CD4-positive, alpha-beta memory T cell (primary cell): Measurements from ENCODE around the gene TMEM63B. TPM values are rescaled to one million over a fixed set of nuclear protein-coding genes. Genes with fewer than 3 reads are reported as not detected.

Source experiments
- CTCF ChIA-PET: fragments of 350-600 bp; sonication (Branson Sonifier 250); formaldehyde crosslinking; loops from one replicate; lab custom pipeline; 2021; ENCODE audit warnings: inconsistent platforms; ENCODE audit not compliant: partially characterized antibody; lab: Charles Lee
- POLR2A ChIA-PET: fragments of 350-600 bp; sonication (Branson Sonifier 250); formaldehyde crosslinking; loops from one replicate; lab custom pipeline; 2021; ENCODE audit not compliant: partially characterized antibody; lab: Charles Lee
- DNase-seq, 5 donors: peaks; one replicate each; pipeline versions ENCODE4 v3.0.0 to v3.0.0-alpha.2; 2020 to 2022; ENCODE audit warnings: mixed read lengths in 1 of 5
- H3K27ac ChIP-seq: one replicate; pipeline ENCODE4 v1.7.0; 2013; ENCODE audit warnings: low read depth, low read length
- H3K27me3 ChIP-seq: 2 replicates; pipeline ENCODE4 v1.7.0; 2013; ENCODE audit warnings: mild to moderate bottlenecking, low read length, moderate library complexity; ENCODE audit not compliant: insufficient read depth
- H3K36me3 ChIP-seq: 2 replicates; pipeline ENCODE4 v1.7.0; 2013; ENCODE audit warnings: mild to moderate bottlenecking, low read length, moderate library complexity; ENCODE audit not compliant: insufficient read depth
- H3K4me1 ChIP-seq: 2 replicates; pipeline ENCODE4 v1.7.0; 2013; ENCODE audit warnings: mild to moderate bottlenecking, low read length, moderate library complexity; ENCODE audit not compliant: insufficient read depth
- H3K4me3 ChIP-seq, 2 donors: one replicate each; pipeline ENCODE4 v1.7.0; 2013; ENCODE audit warnings: low read length in 2 of 2, mild to moderate bottlenecking in 1 of 2
- H3K9me3 ChIP-seq, 2 donors: one replicate each; pipeline ENCODE4 v1.7.0; 2013; ENCODE audit warnings: low read length in 2 of 2, control low read depth in 1 of 2; ENCODE audit not compliant: control insufficient read depth in 1 of 2
- H3K27ac Mint-ChIP-seq, 7 donors: one replicate each; pipeline ENCODE4 v1.8.0; 2020 to 2021; ENCODE audit warnings: mixed read lengths in 7 of 7, mild to moderate bottlenecking in 6 of 7, inconsistent platforms in 3 of 7, moderate library complexity in 3 of 7
- H3K27me3 Mint-ChIP-seq, 2 donors: one replicate each; pipeline ENCODE4 v1.8.0; 2020 to 2021; ENCODE audit warnings: mixed read lengths in 2 of 2
- H3K36me3 Mint-ChIP-seq, 2 donors: one replicate each; pipeline ENCODE4 v1.8.0; 2020 to 2021; ENCODE audit warnings: mixed read lengths in 2 of 2, inconsistent platforms in 1 of 2, mild to moderate bottlenecking in 1 of 2
- H3K4me1 Mint-ChIP-seq, 4 donors: one replicate each; pipeline ENCODE4 v1.8.0; 2020 to 2021; ENCODE audit warnings: mixed read lengths in 4 of 4, mild to moderate bottlenecking in 1 of 4
- H3K4me3 Mint-ChIP-seq, 8 donors: one replicate each; pipeline ENCODE4 v1.8.0; 2020 to 2021; ENCODE audit warnings: mixed read lengths in 8 of 8, mild to moderate bottlenecking in 7 of 8, moderate library complexity in 6 of 8, inconsistent platforms in 3 of 8
- H3K9me3 Mint-ChIP-seq, 8 donors: one replicate each; pipeline ENCODE4 v1.8.0; 2020 to 2021; ENCODE audit warnings: mixed read lengths in 8 of 8, mild to moderate bottlenecking in 5 of 8, inconsistent platforms in 3 of 8, moderate library complexity in 1 of 8
- intact Hi-C: fragments of 100-400 bp; cut with micrococcal nuclease; formaldehyde crosslinking; loops from one replicate; pipeline ENCODE4 v1.15.1; 2023
- polyA plus RNA-seq, 2 donors: library from polyadenylated mRNA; unstranded; fragments of 300-500 nt; fragmentation: Illumina TruSeq; gene quantifications; one replicate each; pipeline ENCODE4 v1.2.3, GENCODE V29; 2021
- total RNA-seq, 2 experiments: library from RNA; stranded (reverse); gene quantifications; one replicate each; pipeline ENCODE4 v1.2.3, GENCODE V29; 2021

The TMEM63B gene
- total and polyA plus RNA-seq, 4 experiments from 2014 or later: 0.91 to 24.1 (median 11.5) TPM

DNA sequence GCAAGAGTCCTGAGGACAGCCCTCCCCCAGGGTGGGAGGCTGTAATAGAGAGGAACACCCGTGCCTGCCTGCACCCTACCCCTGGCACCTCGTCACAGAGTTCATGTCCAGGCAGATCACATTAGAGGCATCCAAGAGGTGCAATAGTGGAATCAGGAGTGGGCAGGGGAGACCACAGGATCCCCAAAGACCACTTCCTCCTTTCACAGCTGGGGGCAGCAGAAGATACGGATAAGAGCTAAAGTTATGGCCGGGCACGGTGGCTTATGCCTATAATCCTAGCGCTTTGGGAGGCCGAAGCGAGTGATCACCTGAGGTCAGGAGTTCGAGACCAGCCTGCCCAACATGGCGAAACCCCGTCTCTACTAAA lies 29.8 kb downstream of the TMEM63B start:
- H3K9me3 ChIP-seq: no peaks in the 10 kb centered on the region
- H3K27ac Mint-ChIP-seq: no peak overlapping the region
- H3K4me1 Mint-ChIP-seq: peaks cover 0 to 5% (median 3%) of the 10 kb centered on the region in 4 donors
- H3K4me3 ChIP-seq: no peak overlapping the region
- CTCF ChIA-PET: interaction anchor here (0.9 kb wide), 1 partner anchor 59 kb away, joined by 3 read pairs; no protein-coding TSS in a partner anchor
- H3K27ac ChIP-seq: no peak overlapping the region
- intact Hi-C loops: no loop called here
- H3K27me3 ChIP-seq: no peaks in the 10 kb centered on the region
- peaks cover 7% of the 10 kb centered on the region for H3K4me1 ChIP-seq
- DNase-seq: no peak
- no peaks in the 10 kb centered on the region for H3K36me3 ChIP-seq
- H3K4me3 Mint-ChIP-seq: no peak overlapping the region
- peaks cover 4% of the 10 kb centered on the region in 2 donors for H3K27me3 Mint-ChIP-seq
- no peaks in the 10 kb centered on the region for H3K9me3 Mint-ChIP-seq
- POLR2A ChIA-PET: no interaction called here
- peaks cover 0 to 3% of the 10 kb centered on the region in 2 donors for H3K36me3 Mint-ChIP-seq

DNA sequence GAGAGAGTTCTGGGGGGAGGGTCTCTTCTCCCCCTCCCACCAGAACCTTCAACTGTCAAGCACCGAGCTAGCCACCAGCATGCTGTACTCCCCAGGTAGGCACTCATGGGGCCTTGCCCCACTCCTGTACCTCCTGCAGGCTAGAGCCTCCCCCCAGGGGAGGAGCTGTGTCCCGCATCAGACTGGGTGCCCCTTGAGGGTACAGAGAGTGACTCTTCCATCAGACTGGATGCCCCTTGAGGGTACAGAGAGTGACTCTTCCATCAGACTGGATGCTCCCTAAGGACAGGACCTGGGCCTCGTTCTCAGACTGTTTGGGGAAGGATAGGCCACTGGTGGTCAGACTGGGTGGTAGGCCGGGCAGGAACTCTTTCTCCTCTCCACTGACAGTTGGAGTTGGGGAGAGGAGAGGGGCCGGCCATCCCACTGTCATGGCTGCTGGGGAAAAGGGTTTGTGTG lies 31.4 kb downstream of the TMEM63B start, which contains the start of gene CAPN11:
CAPN11 (plus strand) TSS at position 51 of the 459 bp plus-strand sequence; CDS start at position 80, 29 bp downstream.
- H3K4me1 ChIP-seq: peaks cover 7% of the 10 kb centered on the region
- intact Hi-C loops: no loop called here
- no peak within 1 kb of the TSS for H3K4me3 ChIP-seq
- no peaks in the 10 kb centered on the region for H3K36me3 ChIP-seq
- CTCF ChIA-PET: interaction anchor here (1.0 to 1.5 kb wide), 2 partner anchors 12 to 61 kb away, joined by 3 read pairs; no protein-coding TSS in a partner anchor
- Mint-ChIP-seq H3K9me3 (no peaks in the 10 kb centered on the region), H3K36me3 (no peaks in the 10 kb centered on the region), H3K27me3 (peaks cover 8 to 10% of the 10 kb centered on the region in 2 donors), H3K4me3 (no peak within 1 kb of the TSS), H3K27ac (peak within 1 kb of the TSS in 2 of 7 donors; percentile 21 to 70), H3K4me1 (peaks cover 0 to 4% (median 2%) of the 10 kb centered on the region in 4 donors)
- DNase-seq: no peak
- POLR2A ChIA-PET: no interaction called here
- H3K27me3 ChIP-seq: no peaks in the 10 kb centered on the region
- no peaks in the 10 kb centered on the region for H3K9me3 ChIP-seq
- no peak within 1 kb of the TSS for H3K27ac ChIP-seq

DNA sequence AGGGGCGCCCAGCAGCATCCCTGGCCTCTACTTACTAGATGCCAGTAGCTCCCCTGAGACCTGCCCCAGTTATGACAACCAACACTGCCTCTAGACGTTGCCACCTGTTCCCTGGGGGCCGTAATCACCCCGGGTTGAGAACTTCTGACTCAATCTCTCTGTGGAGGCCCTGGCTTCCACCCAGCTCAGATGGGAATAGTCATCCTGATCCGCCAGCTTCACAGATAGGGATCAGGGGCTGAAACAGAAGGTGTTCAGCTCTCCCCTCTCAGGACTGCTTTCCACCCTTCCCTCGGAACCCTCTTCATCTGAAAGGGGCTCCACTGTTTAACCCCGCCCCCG lies 34.6 kb downstream of the TMEM63B start:
- Mint-ChIP-seq H3K4me1 (no peaks in the 10 kb centered on the region), H3K27ac (no peak overlapping the region), H3K9me3 (no peaks in the 10 kb centered on the region), H3K36me3 (no peaks in the 10 kb centered on the region), H3K4me3 (no peak overlapping the region), H3K27me3 (peaks cover 16 to 32% of the 10 kb centered on the region in 2 donors)
- no peaks in the 10 kb centered on the region for H3K27me3 ChIP-seq
- H3K4me3 ChIP-seq: no peak overlapping the region
- CTCF ChIA-PET: interaction anchor here (1.0 to 4.6 kb wide), 3 partner anchors 11 to 177 kb away, joined by 3 to 21 read pairs (median 5); no protein-coding TSS in a partner anchor
- POLR2A ChIA-PET: no interaction called here
- H3K36me3 ChIP-seq: no peaks in the 10 kb centered on the region
- H3K27ac ChIP-seq: no peak overlapping the region
- intact Hi-C loops: no loop called here
- no peak for DNase-seq
- H3K4me1 ChIP-seq: no peaks in the 10 kb centered on the region
- H3K9me3 ChIP-seq: no peaks in the 10 kb centered on the region

DNA sequence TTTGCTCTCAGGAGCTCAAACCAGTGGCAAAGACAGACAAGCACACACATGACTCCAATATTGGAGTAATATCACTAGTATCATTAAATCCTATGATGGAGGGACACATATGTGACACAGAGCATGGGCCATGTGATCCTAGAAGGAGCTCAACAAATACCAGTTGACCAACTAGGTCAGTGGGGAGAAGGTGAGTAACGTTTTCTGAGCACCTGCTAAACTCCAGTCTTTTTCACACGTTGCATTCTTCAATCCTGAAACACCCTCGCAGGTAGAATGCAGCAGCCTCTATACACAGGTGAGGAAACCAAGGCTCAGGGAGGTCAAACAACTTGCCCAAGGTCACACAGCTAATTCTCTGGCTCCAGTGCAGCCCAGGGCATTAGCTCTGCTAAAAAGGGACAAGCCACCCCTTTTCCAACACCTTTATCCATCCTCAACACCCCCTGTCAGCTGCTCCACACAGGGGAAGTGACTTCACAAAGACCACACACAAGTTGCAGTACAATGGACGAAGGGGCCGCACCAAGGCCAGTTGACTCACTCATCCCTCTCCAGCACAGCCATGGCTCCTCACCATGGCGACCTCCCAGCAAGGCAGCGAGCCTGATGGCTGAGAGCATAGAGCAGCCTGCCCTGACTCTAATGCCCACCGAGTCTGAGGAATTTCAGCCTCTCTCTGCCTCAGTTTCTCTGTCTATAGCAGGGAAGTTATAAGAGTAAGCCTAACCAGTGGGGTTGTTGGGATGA lies 35.7 kb downstream of the TMEM63B start:
- no peaks in the 10 kb centered on the region for H3K36me3 ChIP-seq
- DNase-seq: no peak
- POLR2A ChIA-PET: no interaction called here
- no peak overlapping the region for H3K27ac ChIP-seq
- Mint-ChIP-seq H3K4me3 (no peak overlapping the region), H3K9me3 (no peaks in the 10 kb centered on the region), H3K4me1 (no peaks in the 10 kb centered on the region), H3K36me3 (no peaks in the 10 kb centered on the region), H3K27ac (no peak overlapping the region), H3K27me3 (peaks cover 16 to 30% of the 10 kb centered on the region in 2 donors)
- CTCF ChIA-PET: interaction anchor here (0.5 to 4.6 kb wide), 3 partner anchors 10 to 130 kb away, joined by 3 to 21 read pairs (median 3); no protein-coding TSS in a partner anchor
- intact Hi-C loops: no loop called here
- H3K27me3 ChIP-seq: no peaks in the 10 kb centered on the region
- H3K4me3 ChIP-seq: no peak overlapping the region
- H3K4me1 ChIP-seq: no peaks in the 10 kb centered on the region
- no peaks in the 10 kb centered on the region for H3K9me3 ChIP-seq

DNA sequence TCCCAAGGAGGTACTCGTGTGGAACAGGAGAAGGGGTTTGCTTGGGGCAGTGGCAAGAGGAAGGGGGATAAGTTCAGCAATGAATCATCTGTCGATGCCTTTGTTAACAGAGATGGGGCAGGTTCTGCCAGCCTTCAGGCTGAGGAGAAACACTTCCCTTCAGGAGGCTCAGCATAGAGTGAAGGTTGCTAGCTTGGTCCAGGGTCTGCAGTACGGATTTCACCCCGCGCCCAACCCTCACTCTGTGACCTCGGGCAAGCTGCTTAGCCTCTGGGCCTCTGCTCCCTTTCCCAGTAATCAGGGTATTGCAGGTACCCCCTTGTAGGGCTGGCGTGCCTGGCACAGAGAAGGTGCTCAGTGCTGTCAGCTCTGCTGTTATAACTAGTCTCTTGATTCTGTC lies 38.8 kb downstream of the TMEM63B start:
- intact Hi-C loops: no loop called here
- DNase-seq: no peak
- Mint-ChIP-seq H3K27me3 (peaks cover 16 to 33% of the 10 kb centered on the region in 2 donors), H3K4me1 (no peaks in the 10 kb centered on the region), H3K9me3 (no peaks in the 10 kb centered on the region), H3K36me3 (no peaks in the 10 kb centered on the region), H3K27ac (peak overlapping the region in 2 of 7 donors; percentile 20 to 48), H3K4me3 (no peak overlapping the region)
- H3K27ac ChIP-seq: no peak overlapping the region
- no peaks in the 10 kb centered on the region for H3K36me3 ChIP-seq
- CTCF ChIA-PET: no interaction called here
- POLR2A ChIA-PET: no interaction called here
- H3K4me1 ChIP-seq: no peaks in the 10 kb centered on the region
- H3K27me3 ChIP-seq: no peaks in the 10 kb centered on the region
- no peak overlapping the region for H3K4me3 ChIP-seq
- H3K9me3 ChIP-seq: no peaks in the 10 kb centered on the region

DNA sequence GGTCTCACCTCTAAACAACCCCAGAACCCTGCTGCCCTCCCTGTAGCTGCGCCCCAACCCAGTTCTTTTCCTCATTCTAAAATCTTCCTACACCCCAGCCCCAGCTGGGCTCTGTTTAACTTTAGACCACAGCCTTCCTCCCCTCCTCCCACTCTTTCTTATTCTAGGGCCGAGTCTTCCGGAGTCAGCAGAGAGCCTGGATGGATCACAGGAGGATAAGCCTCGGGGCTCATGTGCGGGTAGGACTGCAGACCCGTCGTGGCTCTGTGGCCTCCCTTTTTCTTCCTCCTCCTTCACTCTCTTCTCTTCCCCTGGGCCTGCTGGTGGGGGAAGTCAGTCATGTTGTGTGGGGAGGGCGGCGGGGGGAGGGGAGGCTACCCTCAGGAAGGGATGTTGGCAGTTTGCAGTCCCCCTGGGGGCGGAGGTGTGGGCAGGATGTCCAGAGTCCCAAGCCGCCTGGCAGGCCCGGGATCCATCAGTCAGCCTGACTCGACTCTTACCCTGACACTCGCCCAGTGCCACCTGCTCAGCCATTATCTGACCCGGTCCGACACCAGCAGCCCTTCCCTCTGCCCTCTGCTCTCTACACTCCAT lies 39.3 kb downstream of the TMEM63B start:
- Histone ChIP-seq H3K36me3 (no peaks in the 10 kb centered on the region), H3K9me3 (no peaks in the 10 kb centered on the region), H3K4me1 (no peaks in the 10 kb centered on the region), H3K27me3 (no peaks in the 10 kb centered on the region), H3K27ac (no peak overlapping the region), H3K4me3 (no peak overlapping the region)
- intact Hi-C loops: no loop called here
- Mint-ChIP-seq H3K4me1 (no peaks in the 10 kb centered on the region), H3K9me3 (no peaks in the 10 kb centered on the region), H3K36me3 (no peaks in the 10 kb centered on the region), H3K27me3 (peaks cover 16 to 35% of the 10 kb centered on the region in 2 donors), H3K27ac (peak overlapping the region in 2 of 7 donors; percentile 48 to 82), H3K4me3 (no peak overlapping the region)
- ChIA-PET POLR2A (no interaction called here), CTCF (interaction anchor here (1.8 kb wide), 1 partner anchor 75 kb away, joined by 4 read pairs; no protein-coding TSS in a partner anchor)
- DNase-seq: no peak

DNA sequence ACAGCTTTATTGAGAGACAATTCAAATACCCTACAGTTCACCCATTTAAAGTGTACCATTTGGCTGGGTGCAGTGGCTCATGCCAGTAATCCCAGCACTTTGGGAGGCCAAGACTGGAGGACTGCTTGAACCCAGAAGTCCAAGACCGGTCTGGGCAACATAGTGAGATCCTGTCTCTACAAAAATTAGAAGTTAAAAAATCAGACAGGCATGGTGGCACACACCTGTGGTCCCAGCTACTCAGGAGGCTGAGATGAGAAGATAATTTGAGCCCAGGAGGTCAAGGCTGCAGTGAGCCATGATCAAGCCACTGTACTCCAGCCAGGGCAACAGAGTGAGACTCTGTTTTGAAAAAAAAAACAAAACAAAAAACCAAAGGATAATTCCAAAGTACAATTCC lies 40.2 kb downstream of the TMEM63B start:
- POLR2A ChIA-PET: no interaction called here
- DNase-seq: no peak
- H3K36me3 Mint-ChIP-seq: no peaks in the 10 kb centered on the region
- H3K27me3 ChIP-seq: no peaks in the 10 kb centered on the region
- no peak overlapping the region for H3K4me3 Mint-ChIP-seq
- no peak overlapping the region for H3K27ac Mint-ChIP-seq
- no peaks in the 10 kb centered on the region for H3K9me3 Mint-ChIP-seq
- CTCF ChIA-PET: interaction anchor here (1.8 kb wide), 1 partner anchor 74 kb away, joined by 4 read pairs; no protein-coding TSS in a partner anchor
- H3K27me3 Mint-ChIP-seq: peaks cover 16 to 40% of the 10 kb centered on the region in 2 donors
- no peak overlapping the region for H3K27ac ChIP-seq
- no peaks in the 10 kb centered on the region for H3K9me3 ChIP-seq
- no peaks in the 10 kb centered on the region for H3K36me3 ChIP-seq
- no peaks in the 10 kb centered on the region for H3K4me1 Mint-ChIP-seq
- no peaks in the 10 kb centered on the region for H3K4me1 ChIP-seq
- intact Hi-C loops: no loop called here
- H3K4me3 ChIP-seq: no peak overlapping the region
